Measurements from ENCODE around the gene WDR4.

- TF ChIP-seq CBFB (IDR thresholded peaks at IDR 0.05; ENCODE audit: low read depth): no peak
- no peak for TF ChIP-seq POLR2A (IDR thresholded peaks at IDR 0.05; ENCODE audit: low read depth, low read length)
- TF ChIP-seq, protein P1, sequence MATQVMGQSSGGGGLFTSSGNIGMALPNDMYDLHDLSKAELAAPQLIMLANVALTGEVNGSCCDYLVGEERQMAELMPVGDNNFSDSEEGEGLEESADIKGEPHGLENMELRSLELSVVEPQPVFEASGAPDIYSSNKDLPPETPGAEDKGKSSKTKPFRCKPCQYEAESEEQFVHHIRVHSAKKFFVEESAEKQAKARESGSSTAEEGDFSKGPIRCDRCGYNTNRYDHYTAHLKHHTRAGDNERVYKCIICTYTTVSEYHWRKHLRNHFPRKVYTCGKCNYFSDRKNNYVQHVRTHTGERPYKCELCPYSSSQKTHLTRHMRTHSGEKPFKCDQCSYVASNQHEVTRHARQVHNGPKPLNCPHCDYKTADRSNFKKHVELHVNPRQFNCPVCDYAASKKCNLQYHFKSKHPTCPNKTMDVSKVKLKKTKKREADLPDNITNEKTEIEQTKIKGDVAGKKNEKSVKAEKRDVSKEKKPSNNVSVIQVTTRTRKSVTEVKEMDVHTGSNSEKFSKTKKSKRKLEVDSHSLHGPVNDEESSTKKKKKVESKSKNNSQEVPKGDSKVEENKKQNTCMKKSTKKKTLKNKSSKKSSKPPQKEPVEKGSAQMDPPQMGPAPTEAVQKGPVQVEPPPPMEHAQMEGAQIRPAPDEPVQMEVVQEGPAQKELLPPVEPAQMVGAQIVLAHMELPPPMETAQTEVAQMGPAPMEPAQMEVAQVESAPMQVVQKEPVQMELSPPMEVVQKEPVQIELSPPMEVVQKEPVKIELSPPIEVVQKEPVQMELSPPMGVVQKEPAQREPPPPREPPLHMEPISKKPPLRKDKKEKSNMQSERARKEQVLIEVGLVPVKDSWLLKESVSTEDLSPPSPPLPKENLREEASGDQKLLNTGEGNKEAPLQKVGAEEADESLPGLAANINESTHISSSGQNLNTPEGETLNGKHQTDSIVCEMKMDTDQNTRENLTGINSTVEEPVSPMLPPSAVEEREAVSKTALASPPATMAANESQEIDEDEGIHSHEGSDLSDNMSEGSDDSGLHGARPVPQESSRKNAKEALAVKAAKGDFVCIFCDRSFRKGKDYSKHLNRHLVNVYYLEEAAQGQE (IDR thresholded peaks at IDR 0.05; ENCODE audit: low read depth, low read length): no peak
- no peak for TF ChIP-seq STAT3 (IDR thresholded peaks at IDR 0.05; ENCODE audit: low read depth, low read length)
These were observed 13.6 kb downstream of the WDR4 start for GRCh38 chr21:42865776-42866160.
